Cardiac fibroblast (primary cell): ENCODE results near the gene SLC40A1.

Source experiments
- DNase-seq, 2 donors: peaks; one replicate each; pipeline versions ENCODE4 v3.0.0 to v3.0.0-alpha.2; 2010; ENCODE audit warnings: low read depth in 2 of 2
- H3K4me3 ChIP-seq, 2 donors: replicated peaks in 1 of 2; 1 replicate in 1 of 2; 2 replicates in 1 of 2; pipeline ENCODE4 v1.5.1; 2011; ENCODE audit warnings: low read depth in 2 of 2, low read length in 2 of 2, mild to moderate bottlenecking in 2 of 2, moderate library complexity in 1 of 2
- TF ChIP-seq, protein P1 (sequence below): IDR thresholded peaks from one replicate; pipeline ENCODE4 v1.5.1; 2011; ENCODE audit warnings: low read depth, mild to moderate bottlenecking, low read length, inconsistent platforms

The SLC40A1 gene

DNA sequence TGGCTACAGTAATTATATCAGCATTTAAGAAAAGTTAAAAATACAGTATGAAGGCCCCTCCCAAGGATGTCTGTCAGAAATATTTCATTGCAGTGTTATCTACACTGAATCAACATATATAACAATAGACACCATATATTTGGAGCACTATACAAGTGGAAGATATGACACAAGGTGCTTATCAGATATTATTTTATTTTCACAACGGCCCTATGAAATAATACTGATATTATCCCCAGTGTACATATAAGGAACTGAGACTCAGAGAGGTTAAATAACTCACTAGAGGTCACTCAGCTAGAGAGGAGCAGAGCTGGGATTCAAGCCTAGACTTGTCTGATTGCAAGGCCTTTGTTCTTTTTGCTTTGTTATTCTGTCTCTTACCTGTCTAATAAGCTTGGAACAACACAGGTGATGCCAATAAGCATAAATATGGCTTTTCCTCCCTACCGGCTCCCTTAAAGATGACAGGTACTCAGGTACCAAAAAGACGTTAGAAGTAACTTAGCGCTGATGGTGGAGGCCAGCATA is 4.7 kb upstream of the SLC40A1 start:
- DNase-seq, result no peak
- no peak overlapping the region for H3K4me3 ChIP-seq
- TF ChIP-seq, protein P1, sequence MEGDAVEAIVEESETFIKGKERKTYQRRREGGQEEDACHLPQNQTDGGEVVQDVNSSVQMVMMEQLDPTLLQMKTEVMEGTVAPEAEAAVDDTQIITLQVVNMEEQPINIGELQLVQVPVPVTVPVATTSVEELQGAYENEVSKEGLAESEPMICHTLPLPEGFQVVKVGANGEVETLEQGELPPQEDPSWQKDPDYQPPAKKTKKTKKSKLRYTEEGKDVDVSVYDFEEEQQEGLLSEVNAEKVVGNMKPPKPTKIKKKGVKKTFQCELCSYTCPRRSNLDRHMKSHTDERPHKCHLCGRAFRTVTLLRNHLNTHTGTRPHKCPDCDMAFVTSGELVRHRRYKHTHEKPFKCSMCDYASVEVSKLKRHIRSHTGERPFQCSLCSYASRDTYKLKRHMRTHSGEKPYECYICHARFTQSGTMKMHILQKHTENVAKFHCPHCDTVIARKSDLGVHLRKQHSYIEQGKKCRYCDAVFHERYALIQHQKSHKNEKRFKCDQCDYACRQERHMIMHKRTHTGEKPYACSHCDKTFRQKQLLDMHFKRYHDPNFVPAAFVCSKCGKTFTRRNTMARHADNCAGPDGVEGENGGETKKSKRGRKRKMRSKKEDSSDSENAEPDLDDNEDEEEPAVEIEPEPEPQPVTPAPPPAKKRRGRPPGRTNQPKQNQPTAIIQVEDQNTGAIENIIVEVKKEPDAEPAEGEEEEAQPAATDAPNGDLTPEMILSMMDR, result no peak

DNA sequence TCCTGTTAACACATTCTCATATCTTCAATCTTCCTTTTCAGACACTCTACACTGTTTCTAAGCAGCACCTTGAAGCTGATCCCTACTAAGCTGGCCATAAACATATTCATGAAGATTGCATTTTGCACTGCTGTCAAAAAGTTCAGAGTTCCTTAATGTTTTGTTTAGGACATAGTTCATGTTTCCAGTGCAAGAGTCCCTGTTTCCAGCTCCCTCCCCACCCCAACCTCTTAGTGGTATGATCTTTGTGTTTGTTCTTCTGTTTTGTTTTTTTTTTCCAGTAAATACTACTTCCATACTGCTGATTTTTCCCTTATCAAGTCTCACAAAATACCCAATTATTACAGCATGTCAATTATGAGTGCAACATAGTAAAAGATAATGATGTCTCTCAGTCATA is 4.1 kb upstream of the SLC40A1 start:
- no peak overlapping the region for H3K4me3 ChIP-seq
- TF ChIP-seq, protein P1, result no peak
- no peak for DNase-seq

DNA sequence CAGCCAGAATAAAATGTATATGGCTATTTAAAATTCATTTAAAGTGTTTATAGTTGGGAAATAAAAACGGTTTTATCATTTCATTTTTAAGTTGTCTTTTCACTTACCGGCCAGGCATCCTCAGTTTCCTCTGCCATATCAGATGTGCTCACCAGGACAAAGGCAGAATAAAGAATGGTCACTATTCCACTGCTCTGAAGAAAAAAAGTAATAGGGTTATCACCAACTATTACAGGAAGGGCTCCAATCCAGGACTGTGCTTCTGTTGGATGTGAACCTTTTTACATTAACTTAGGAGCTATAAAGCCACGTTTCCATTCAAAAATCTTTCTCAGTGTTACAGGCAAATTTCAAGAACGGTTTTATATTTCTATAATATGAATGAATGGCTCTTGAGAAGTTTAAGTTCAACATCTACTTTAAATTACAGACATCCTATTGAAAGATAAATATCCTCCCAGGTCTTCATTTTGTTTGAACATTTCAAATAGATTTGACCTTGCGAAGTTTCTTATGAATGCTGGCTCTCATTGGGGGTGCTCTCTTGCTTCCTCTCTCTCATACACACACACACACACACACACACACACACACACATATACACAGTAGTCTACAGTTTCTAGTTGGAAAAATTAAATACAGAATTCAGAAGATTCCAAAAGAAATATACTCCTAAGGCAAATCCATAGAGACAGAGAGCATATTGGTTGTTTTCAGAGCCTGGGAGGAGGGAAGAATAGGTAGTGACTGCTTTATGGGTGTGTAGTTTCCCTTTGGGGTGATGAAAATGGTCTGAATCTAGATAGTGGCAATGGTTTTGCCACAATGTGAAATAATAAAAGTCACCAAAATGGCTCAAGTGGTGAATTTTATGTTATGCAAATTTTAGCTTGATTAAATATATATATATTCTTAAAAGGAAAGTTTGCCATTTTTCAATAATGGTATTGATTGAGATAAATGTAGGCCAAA is 2.9 kb upstream of the SLC40A1 start:
- no peak overlapping the region for H3K4me3 ChIP-seq
- no peak for DNase-seq
- TF ChIP-seq, protein P1, result no peak

DNA sequence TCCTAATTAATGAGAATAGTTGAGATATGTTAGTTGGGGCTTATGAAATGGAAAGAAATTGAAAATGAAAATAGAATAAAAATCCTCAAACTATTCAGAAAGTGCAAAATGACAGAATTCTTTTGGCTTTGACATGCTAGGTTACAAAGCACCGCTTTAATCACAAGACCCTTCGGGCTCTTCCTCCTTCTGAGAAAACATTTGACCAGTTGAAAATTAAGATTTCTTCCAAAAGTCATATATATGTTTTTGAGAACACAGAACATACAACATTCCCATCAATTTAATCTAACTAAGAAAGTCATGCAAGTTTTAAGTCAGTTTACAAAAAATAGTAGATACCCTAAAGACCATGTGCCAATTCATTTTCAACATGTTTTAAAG is 2.2 kb upstream of the SLC40A1 start:
- no peak overlapping the region for H3K4me3 ChIP-seq
- DNase-seq, result no peak
- TF ChIP-seq, protein P1, result no peak

DNA sequence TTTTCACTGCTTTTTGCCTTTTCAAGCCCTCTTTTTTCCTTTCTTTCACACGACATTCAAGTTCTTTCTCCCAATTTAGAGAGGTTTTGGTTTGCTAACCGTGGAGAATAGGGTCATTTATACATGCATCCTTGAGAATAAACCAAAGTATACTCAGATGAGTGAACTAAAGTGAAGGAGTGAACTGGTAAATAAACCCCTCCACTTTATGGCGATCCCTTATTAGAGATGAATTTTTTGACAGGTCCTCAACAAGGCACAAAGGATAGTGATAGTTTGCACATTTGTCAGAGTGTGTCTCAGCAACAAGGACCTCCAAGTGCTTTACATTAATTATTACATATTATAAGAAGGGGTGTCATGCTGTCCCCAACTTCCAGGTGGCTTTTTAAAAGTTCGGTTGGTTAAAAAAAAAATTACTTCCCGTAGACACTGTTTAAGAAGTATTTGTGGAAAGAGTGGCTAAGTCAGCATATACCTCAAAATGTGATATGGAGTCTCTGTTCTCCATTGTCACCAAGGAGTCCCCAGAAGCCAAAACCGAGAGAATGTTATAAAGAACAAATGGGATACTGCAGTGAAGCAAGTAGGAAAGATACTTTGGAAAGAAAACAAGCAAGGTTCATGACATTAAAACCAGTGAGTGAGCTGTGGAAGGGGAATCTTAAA is 1.7 kb upstream of the SLC40A1 start:
- no peak overlapping the region for H3K4me3 ChIP-seq
- TF ChIP-seq, protein P1, result no peak
- DNase-seq, result no peak

DNA sequence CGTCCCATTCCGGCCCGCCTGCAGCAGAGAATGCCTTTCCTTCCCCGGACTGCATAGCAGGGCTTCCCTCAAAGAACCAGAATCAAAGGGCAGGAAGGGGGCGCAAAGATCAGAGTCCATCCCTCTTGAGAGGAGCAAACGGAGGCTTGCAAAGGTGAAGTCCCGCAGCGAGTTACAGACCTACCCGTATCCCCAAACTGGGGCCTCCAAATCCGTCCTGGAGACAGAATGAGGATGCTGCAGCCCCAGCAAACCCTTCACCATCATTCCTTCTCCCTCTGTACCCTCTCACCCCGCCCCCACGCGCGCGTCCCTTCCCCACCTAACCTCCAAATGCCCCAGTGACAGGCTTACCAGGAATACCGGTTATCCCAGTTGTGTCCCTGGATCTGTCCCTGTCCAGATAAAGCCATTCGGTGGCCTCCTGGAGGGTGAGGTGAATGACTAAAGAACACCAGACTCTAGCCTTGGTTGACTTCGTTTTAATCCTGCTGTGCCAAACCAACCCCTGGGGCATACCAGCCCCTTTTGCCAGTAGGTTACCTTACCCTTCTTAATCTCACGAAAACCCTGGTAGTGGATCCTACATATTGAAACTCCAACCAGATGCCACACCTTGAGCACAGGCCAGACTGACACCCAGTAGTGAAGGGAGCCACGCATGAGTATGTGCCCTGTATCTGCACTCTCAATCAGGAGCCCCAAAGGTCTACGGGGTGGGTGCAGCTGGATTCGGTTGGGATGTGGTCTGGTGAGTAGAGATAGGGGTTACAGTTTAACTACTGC is 961 bp upstream of the SLC40A1 start:
- no peak for DNase-seq
- TF ChIP-seq, protein P1, result no peak
- H3K4me3 ChIP-seq, result peak overlapping the region; percentile 47 to 55
